ENCODE measurements around the gene FAM169A. TPM values are rescaled to one million over a fixed set of nuclear protein-coding genes. Genes with fewer than 3 reads are reported as not detected.

The FAM169A gene
- total RNA-seq, 2 experiments from 2014 or later, result 13.3 to 14.7 TPM

DNA sequence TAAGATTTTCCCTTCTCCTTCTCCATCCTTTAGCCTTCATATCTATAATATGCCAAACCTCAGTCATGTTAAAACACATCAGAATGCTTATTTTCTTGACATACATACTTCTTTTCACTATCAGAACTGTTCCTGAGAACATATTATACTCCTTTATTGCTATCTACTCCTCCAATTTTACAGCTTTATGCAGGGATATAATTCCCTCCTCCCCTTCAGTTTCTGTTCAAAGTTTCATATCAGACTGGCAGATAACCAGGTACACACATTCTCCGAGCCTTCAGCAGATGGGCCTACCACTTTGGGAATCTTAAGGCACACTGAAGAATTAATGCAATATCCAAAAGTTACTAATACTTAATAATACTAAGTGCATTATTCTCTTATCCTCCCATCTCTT, 29.1 kb downstream of the FAM169A start:
- H3K27me3 ChIP-seq (ENCODE audit: control insufficient read depth in 1 of 2, insufficient read depth in 2 of 2, low read length in 2 of 2), result no peaks in the 10 kb centered on the region
- ATAC-seq (ENCODE audit: poor library complexity) (no peak), DNase-seq (no peak)
- Mint-ChIP-seq H3K4me3 (no peak overlapping the region), H3K4me1 (ENCODE audit: low read depth) (peaks cover 14% of the 10 kb centered on the region), H3K36me3 (ENCODE audit: low read depth) (peaks cover 65% of the 10 kb centered on the region), H3K27me3 (no peaks in the 10 kb centered on the region), H3K27ac (no peak overlapping the region), H3K9me3 (no peaks in the 10 kb centered on the region)
- no peak overlapping the region for H3K4me3 ChIP-seq (ENCODE audit: low read length)
- no peaks in the 10 kb centered on the region for H3K9me3 ChIP-seq (ENCODE audit: control insufficient read depth in 1 of 2, insufficient read depth in 1 of 2, low read length in 2 of 2)
- H3K27ac ChIP-seq (ENCODE audit: low read depth in 1 of 2, low read length in 2 of 2), result no peak overlapping the region
- ChIA-PET CTCF (no interaction called here), POLR2A (no interaction called here)
- H3K36me3 ChIP-seq (ENCODE audit: insufficient read depth, low read length), result no peaks in the 10 kb centered on the region
- intact Hi-C loops (cut with DNase I, micrococcal nuclease), result no loop called here
- TF ChIP-seq, protein P1, sequence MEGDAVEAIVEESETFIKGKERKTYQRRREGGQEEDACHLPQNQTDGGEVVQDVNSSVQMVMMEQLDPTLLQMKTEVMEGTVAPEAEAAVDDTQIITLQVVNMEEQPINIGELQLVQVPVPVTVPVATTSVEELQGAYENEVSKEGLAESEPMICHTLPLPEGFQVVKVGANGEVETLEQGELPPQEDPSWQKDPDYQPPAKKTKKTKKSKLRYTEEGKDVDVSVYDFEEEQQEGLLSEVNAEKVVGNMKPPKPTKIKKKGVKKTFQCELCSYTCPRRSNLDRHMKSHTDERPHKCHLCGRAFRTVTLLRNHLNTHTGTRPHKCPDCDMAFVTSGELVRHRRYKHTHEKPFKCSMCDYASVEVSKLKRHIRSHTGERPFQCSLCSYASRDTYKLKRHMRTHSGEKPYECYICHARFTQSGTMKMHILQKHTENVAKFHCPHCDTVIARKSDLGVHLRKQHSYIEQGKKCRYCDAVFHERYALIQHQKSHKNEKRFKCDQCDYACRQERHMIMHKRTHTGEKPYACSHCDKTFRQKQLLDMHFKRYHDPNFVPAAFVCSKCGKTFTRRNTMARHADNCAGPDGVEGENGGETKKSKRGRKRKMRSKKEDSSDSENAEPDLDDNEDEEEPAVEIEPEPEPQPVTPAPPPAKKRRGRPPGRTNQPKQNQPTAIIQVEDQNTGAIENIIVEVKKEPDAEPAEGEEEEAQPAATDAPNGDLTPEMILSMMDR (IDR thresholded peaks at IDR 0.05), result no peak
- H3K4me1 ChIP-seq (ENCODE audit: insufficient read depth, low read length), result no peaks in the 10 kb centered on the region

- CTCF ChIA-PET, result no interaction called here
These were observed 32.5 kb downstream of the FAM169A start for GRCh38 chr5:74833537-74834266.

GRCh38 chr5:74829413-74829812, 36.8 kb downstream of the FAM169A start:
- H3K27me3 ChIP-seq (ENCODE audit: control insufficient read depth in 1 of 2, insufficient read depth in 2 of 2, low read length in 2 of 2), result no peaks in the 10 kb centered on the region
- no peaks in the 10 kb centered on the region for H3K4me1 Mint-ChIP-seq (ENCODE audit: low read depth)
- H3K27me3 Mint-ChIP-seq, result no peaks in the 10 kb centered on the region
- ChIA-PET POLR2A (no interaction called here), CTCF (no interaction called here)
- no peaks in the 10 kb centered on the region for H3K36me3 ChIP-seq (ENCODE audit: insufficient read depth, low read length)
- TF ChIP-seq, protein P1 (IDR thresholded peaks at IDR 0.05), result no peak
- no peak for ATAC-seq (ENCODE audit: poor library complexity)
- no peak overlapping the region for H3K27ac Mint-ChIP-seq
- intact Hi-C loops (cut with DNase I, micrococcal nuclease), result no loop called here
- H3K27ac ChIP-seq (ENCODE audit: low read depth in 1 of 2, low read length in 2 of 2), result no peak overlapping the region
- H3K9me3 ChIP-seq (ENCODE audit: control insufficient read depth in 1 of 2, insufficient read depth in 1 of 2, low read length in 2 of 2), result no peaks in the 10 kb centered on the region
- H3K4me3 ChIP-seq (ENCODE audit: low read length), result no peak overlapping the region
- H3K36me3 Mint-ChIP-seq (ENCODE audit: low read depth), result peaks cover 41% of the 10 kb centered on the region
- no peaks in the 10 kb centered on the region for H3K9me3 Mint-ChIP-seq
- H3K4me1 ChIP-seq (ENCODE audit: insufficient read depth, low read length), result no peaks in the 10 kb centered on the region
- no peak overlapping the region for H3K4me3 Mint-ChIP-seq
- DNase-seq, result no peak

More at GRCh38 chr5:74833537-74834266, 32.5 kb downstream of the FAM169A start:
- no peaks in the 10 kb centered on the region for H3K9me3 ChIP-seq (ENCODE audit: control insufficient read depth in 1 of 2, insufficient read depth in 1 of 2, low read length in 2 of 2)
- H3K9me3 Mint-ChIP-seq, result no peaks in the 10 kb centered on the region
- intact Hi-C loops (cut with DNase I, micrococcal nuclease), result no loop called here
- H3K27ac Mint-ChIP-seq, result no peak overlapping the region
- H3K36me3 Mint-ChIP-seq (ENCODE audit: low read depth), result peaks cover 75% of the 10 kb centered on the region
- H3K4me1 Mint-ChIP-seq (ENCODE audit: low read depth), result peaks cover 8% of the 10 kb centered on the region
- H3K4me1 ChIP-seq (ENCODE audit: insufficient read depth, low read length), result no peaks in the 10 kb centered on the region
- ATAC-seq (ENCODE audit: poor library complexity) (no peak), DNase-seq (no peak)
- H3K27me3 ChIP-seq (ENCODE audit: control insufficient read depth in 1 of 2, insufficient read depth in 2 of 2, low read length in 2 of 2), result no peaks in the 10 kb centered on the region
- no peak overlapping the region for H3K27ac ChIP-seq (ENCODE audit: low read depth in 1 of 2, low read length in 2 of 2)
- no peaks in the 10 kb centered on the region for H3K36me3 ChIP-seq (ENCODE audit: insufficient read depth, low read length)
- TF ChIP-seq, protein P1 (IDR thresholded peaks at IDR 0.05), result no peak
- no peaks in the 10 kb centered on the region for H3K27me3 Mint-ChIP-seq
- no peak overlapping the region for H3K4me3 Mint-ChIP-seq
- POLR2A ChIA-PET, result no interaction called here
- H3K4me3 ChIP-seq (ENCODE audit: low read length), result no peak overlapping the region
